Ramos (cell line): ENCODE results near the gene TMEFF2.

Experiments
- in situ Hi-C: fragments of 300-500 bp; cut with MboI; formaldehyde crosslinking; loops from one replicate; pipeline ENCODE4 v1.14.3; 2022; ENCODE audit warnings: low sequenced_read_pairs; ENCODE audit not compliant: unreplicated experiment

TMEFF2 gene

GRCh38 chr2:191983186-191983585 is 211.5 kb downstream of the TMEFF2 start:
- in situ Hi-C loops = no loop called here

GRCh38 chr2:191981706-191982105 is 213.0 kb downstream of the TMEFF2 start:
- in situ Hi-C loops = no loop called here

GRCh38 chr2:191980483-191980882 is 214.2 kb downstream of the TMEFF2 start:
- in situ Hi-C loops = no loop called here

- in situ Hi-C loops = no loop called here
Observed at GRCh38 chr2:191979221-191979730, 215.5 kb downstream of the TMEFF2 start.

DNA sequence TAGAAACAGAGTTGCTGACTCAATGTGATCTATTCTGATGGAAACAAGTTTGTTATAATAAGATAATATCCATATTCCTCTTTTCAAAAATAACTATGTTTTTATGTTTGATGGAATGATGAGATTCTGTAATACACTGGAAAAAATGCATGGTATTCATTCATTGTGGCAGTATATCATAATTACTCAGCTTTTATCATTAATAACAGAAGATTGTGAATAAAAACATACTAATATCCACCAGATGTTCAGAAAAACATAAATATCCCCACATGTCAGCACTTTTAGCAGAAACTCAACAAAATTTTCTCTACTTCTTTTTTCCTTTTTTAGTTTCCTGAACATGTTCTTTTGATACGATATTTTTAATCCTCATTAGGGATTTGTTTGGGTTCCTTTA is 217.0 kb downstream of the TMEFF2 start:
- in situ Hi-C loops = no loop called here

DNA sequence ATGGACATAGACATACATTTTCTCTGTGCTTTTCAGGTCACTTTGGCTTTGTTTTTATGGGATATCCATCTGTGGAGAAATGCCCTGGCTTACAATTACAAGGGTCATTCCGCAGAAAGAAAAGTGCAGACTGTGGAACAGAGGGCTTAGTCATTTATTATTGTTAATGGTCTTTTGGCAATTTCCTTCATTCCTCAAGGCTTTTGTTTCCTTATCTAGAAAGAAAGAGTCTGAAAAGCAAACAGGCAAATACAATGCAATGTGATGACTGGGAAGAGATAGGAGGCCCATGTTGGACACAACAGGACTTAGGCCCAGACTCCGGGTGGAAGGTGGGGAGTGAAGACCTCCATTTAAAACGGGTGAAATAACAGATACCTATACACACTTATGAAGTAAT is 218.3 kb downstream of the TMEFF2 start:
- in situ Hi-C loops = no loop called here

DNA sequence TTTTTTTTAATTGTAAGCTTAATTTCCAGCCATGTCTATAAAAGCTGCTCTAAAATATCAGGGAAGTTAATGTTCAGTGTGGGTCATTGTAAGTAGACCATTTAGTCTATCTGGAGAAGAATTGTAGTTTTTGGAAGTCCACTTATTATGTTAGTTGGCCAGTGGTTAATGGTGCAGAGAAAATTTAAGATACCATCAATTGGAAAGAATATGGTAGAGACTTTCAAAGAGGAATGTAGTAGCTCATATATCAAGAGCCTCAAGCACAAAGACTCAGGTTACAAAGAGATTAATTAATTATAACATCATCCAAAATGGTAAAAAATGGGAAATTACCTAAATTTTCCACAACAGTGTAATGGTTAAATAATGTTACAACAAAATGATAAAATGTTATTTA is 220.1 kb downstream of the TMEFF2 start:
- in situ Hi-C loops = no loop called here

DNA sequence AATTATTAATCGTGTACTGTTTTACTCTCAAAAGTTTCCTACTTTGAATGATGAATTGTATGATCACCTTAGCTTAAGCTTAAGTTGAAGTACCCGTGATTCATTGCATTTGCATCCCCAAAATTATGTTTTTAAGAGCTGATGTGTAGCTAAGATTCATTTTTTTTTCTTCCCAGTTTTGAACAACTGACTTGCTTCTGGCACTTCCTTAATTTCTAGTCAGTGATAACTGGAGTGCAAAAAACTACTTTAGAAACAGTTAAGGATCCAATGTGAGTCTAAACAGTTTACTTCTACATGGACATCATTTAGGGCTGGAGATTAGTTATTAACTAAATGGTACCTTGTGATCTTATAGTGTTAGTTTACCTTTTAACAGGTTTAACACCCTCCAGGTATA is 223.9 kb downstream of the TMEFF2 start:
- in situ Hi-C loops = no loop called here

DNA sequence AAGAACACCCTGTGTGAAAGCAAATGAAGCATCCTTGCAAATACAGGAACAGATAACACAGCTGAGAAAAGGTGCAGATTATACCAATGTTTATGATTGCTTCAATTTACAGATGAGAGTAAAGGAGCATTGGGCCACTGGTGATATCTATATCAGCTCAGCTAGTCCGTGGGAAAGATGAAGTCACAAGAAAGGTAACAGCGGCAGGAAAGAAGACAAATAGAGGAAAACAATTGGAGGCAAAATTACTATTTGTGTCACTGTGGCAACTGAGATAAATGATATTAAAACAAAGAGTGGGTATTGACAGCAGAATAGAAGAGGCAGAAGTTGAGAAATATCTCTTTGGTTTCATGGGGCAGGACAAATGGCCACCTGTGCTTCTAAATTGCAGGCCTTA is 226.6 kb downstream of the TMEFF2 start:
- in situ Hi-C loops = no loop called here

- in situ Hi-C loops = no loop called here
Observed at GRCh38 chr2:191965733-191966132, 229.0 kb downstream of the TMEFF2 start.

GRCh38 chr2:191961556-191961955 is 233.2 kb downstream of the TMEFF2 start:
- in situ Hi-C loops = no loop called here

DNA sequence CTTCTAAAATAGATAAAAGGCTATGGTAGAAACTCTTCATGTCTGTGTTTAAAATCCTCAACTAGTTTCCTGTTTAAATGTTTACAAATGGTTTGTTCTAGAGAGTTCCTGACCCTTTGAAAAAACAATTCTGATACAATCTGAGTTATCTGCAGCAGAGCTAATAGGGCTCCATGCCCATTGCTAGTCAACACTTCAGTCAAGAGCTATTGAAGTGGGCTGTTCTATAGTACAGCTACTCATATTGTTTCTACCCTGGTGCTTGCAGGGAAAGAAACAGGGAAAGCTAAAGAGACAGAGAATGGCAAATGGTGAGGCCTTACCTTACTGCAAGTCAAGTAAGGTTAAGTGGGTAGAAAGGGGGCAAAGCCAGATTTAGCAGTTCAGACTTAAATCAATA is 235.5 kb downstream of the TMEFF2 start:
- in situ Hi-C loops = no loop called here

DNA sequence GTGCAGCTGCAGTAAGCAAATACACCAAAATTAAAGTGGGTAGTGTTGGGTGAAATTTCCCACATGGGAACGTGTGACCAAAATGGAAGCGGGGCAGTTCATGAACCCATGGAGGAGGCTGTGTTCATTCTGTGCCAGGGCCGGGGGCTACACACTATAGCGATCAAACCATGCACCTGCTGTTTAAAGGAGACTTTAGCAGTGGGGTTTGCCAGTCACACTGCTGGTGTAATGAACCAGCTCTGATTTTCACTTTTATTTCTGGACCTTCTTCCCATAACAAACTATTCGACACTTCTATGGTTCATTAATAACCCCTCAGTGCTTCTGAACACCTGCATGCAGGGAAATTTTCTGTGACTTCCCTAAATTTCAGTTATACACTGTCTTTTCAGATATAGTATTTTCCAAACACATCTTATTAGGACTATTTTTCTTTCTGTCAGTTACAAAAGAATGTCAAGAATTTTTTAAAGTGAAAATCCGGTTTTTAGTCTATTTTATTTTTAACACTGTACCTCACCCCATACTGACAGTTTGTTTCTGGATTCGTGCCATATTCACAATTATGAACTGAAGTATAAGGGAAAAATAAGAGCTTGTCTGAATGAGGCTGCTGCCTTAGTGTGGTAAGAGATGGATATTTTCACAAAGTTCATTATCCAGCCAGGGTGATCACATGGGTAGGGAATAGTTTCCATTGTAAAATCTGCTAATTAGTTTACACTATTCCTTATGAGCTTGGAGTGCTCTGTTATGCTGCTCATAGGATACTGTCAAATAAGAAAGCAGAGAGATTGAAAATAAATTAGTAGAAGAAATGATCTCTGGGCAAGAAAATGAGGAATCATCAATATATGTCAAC is 236.5 kb downstream of the TMEFF2 start:
- in situ Hi-C loops = no loop called here

- in situ Hi-C loops = no loop called here
Observed at GRCh38 chr2:191954451-191954850, 240.3 kb downstream of the TMEFF2 start.

- in situ Hi-C loops = no loop called here
Observed at GRCh38 chr2:191952515-191953270, 242.0 kb downstream of the TMEFF2 start.

DNA sequence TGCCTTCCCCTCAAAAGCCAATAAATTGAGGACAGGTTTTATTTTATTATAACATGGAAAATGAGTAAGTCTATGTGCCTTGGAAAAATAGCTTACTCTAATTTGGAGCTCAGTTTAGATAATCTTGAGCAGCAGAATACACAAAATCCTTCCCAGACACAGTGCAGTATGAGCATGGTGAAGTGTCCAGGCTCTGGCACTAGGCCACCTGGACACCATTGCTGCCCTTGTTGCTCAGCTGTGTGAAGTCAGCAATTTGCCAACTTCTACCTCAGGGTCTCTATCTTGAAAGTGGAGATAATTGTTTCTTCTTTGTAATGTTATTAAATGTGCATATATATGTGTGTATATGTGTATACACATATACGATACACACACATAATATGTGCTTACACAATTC is 242.9 kb downstream of the TMEFF2 start:
- in situ Hi-C loops = no loop called here

- in situ Hi-C loops = no loop called here
Observed at GRCh38 chr2:191951376-191951775, 243.4 kb downstream of the TMEFF2 start.

- in situ Hi-C loops = no loop called here
Observed at GRCh38 chr2:191950132-191950874, 244.4 kb downstream of the TMEFF2 start.

GRCh38 chr2:191947235-191947634 is 247.5 kb downstream of the TMEFF2 start:
- in situ Hi-C loops = no loop called here

GRCh38 chr2:191946471-191947182 is 248.1 kb downstream of the TMEFF2 start:
- in situ Hi-C loops = no loop called here
